Neural progenitor cell (in vitro differentiated cells): ENCODE data around the gene ANXA1.

ENCODE experiments used
- CTCF ChIP-seq: fragments of 200-600 bp; sonication (generic); IDR thresholded peaks from 2 replicates; pipeline ENCODE4 v1.5.1; 2017; ENCODE audit warnings: antibody characterized with exemption, mild to moderate bottlenecking
- EZH2 ChIP-seq: fragments of 200-600 bp; sonication (generic); IDR thresholded peaks from 2 replicates; pipeline ENCODE4 v1.6.1; 2017; ENCODE audit warnings: antibody characterized with exemption, mild to moderate bottlenecking, moderate library complexity
- EZH2phosphoT487 ChIP-seq: fragments of 200-600 bp; sonication (generic); IDR thresholded peaks from 2 replicates; pipeline ENCODE4 v1.6.1; 2017; ENCODE audit warnings: antibody characterized with exemption

GRCh38 chr9:73180403-73180802 is 28.7 kb downstream of the ANXA1 start:
- TF ChIP-seq CTCF, result no peak
- no peak for TF ChIP-seq EZH2phosphoT487
- no peak for TF ChIP-seq EZH2
